Chondrocyte (in vitro differentiated cells): ENCODE measurements around the gene SEC24D. TPM values are rescaled to one million over a fixed set of nuclear protein-coding genes. Genes with fewer than 3 reads are reported as not detected.

Experiments
- DNase-seq: peaks from one replicate; pipeline ENCODE4 v3.0.0; 2021; ENCODE audit warnings: mixed read lengths, low spot score
- H3K27ac Mint-ChIP-seq: one replicate; pipeline ENCODE4 v1.8.0; 2021; ENCODE audit warnings: mild to moderate bottlenecking, moderate library complexity, mixed read lengths; ENCODE audit not compliant: unreplicated experiment
- H3K27me3 Mint-ChIP-seq: 2 replicates; pipeline ENCODE4 v1.8.0; 2021; ENCODE audit warnings: low read depth, mixed read lengths
- H3K36me3 Mint-ChIP-seq: 2 replicates; pipeline ENCODE4 v1.8.0; 2021; ENCODE audit warnings: low read depth, mixed read lengths
- H3K4me1 Mint-ChIP-seq: 2 replicates; pipeline ENCODE4 v1.8.0; 2021; ENCODE audit warnings: low read depth, mild to moderate bottlenecking, mixed read lengths
- H3K4me3 Mint-ChIP-seq: one replicate; pipeline ENCODE4 v1.8.0; 2021; ENCODE audit warnings: mild to moderate bottlenecking, moderate library complexity, mixed read lengths; ENCODE audit not compliant: unreplicated experiment
- H3K9me3 Mint-ChIP-seq: 2 replicates; pipeline ENCODE4 v1.8.0; 2021; ENCODE audit warnings: low read depth, mixed read lengths
- total RNA-seq: library from RNA; stranded (reverse); gene quantifications from 3 replicates; pipeline ENCODE4 v1.2.1, GENCODE V29; 2021
- TF ChIP-seq, protein P1 (sequence below): fragments of 200-600 bp; sonication (generic); IDR thresholded peaks from 2 replicates; pipeline ENCODE4 v1.5.0; 2021; ENCODE audit warnings: antibody characterized with exemption, mild to moderate bottlenecking, moderate library complexity

The SEC24D gene
- total RNA-seq, 1 donor from 2014 or later: 204 TPM

DNA sequence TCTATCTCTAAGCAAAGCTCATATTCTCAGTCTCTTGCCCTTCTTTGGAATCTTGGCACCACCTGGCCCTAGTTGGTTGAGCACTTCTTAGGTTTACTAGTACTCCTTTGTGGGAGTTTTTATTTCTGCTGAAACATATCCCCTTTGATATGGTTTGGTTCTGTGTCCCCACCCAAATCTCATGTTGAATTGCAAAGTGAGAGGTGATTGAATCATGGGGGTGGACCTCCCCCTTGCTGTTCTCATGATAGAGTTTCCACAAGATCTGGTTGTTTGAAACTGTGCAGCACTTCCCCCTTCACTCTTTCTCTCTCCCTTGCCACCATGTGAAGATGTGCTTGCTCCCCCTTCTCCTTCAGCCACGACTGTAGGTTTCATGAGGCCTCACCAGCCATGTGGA is 30.5 kb upstream of the SEC24D start:
- Mint-ChIP-seq H3K9me3 (no peaks in the 10 kb centered on the region), H3K27ac (no peak overlapping the region), H3K36me3 (no peaks in the 10 kb centered on the region), H3K27me3 (peaks cover 1% of the 10 kb centered on the region), H3K4me1 (no peaks in the 10 kb centered on the region), H3K4me3 (no peak overlapping the region)
- DNase-seq: no peak
- TF ChIP-seq, protein P1, sequence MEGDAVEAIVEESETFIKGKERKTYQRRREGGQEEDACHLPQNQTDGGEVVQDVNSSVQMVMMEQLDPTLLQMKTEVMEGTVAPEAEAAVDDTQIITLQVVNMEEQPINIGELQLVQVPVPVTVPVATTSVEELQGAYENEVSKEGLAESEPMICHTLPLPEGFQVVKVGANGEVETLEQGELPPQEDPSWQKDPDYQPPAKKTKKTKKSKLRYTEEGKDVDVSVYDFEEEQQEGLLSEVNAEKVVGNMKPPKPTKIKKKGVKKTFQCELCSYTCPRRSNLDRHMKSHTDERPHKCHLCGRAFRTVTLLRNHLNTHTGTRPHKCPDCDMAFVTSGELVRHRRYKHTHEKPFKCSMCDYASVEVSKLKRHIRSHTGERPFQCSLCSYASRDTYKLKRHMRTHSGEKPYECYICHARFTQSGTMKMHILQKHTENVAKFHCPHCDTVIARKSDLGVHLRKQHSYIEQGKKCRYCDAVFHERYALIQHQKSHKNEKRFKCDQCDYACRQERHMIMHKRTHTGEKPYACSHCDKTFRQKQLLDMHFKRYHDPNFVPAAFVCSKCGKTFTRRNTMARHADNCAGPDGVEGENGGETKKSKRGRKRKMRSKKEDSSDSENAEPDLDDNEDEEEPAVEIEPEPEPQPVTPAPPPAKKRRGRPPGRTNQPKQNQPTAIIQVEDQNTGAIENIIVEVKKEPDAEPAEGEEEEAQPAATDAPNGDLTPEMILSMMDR: no peak

DNA sequence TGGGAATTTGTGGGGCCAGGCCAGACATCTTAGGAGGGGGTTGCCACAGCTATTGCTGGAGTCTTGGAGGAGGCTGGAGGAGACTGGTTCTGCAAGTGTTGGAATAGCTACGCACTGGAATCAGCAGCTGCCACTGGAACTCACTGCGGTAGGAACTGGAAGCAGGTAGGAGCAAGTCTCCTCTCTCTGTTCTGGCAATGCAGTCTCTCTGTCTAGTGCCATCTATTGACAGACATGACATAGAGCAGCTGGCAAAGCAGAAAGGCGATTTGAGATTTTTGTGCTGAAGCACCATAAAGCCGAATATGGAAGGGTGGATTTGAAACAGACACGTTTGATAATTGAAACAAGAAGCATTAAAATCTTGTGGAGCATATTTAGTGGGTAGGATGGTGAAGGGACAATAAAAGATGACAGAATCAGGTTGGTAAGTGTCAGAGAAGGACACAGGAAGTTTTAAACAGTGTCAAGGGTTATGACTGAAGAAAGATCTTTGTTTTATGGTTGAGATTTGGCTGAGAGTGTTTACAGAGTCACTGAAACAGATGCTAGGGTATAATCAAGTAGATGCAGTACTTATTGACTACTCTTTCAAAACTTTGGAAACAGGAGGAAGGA is 29.3 kb upstream of the SEC24D start:
- Mint-ChIP-seq H3K4me3 (no peak overlapping the region), H3K4me1 (peaks cover 3% of the 10 kb centered on the region), H3K27ac (no peak overlapping the region), H3K9me3 (no peaks in the 10 kb centered on the region), H3K27me3 (peaks cover 1% of the 10 kb centered on the region), H3K36me3 (no peaks in the 10 kb centered on the region)
- TF ChIP-seq, protein P1: peak; percentile 84
- DNase-seq: no peak

DNA sequence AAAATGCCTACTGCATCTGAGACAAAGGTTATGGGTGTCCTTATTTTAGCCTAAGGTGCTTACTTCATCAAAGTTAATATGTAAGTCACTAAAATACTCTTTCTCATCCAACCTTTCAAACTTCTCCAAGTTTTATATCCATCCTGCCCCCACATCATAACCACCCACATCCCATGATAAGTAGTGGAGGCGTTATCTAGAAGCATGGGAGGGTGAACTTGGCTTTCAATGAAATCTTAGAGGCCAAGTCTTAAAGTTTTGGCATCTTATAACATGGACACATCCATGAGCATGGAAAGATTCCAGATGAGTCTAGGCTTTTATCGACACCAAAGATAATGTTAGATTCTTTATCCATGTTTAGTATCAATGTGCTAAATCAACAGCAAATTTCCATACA is 22.9 kb upstream of the SEC24D start:
- H3K9me3 Mint-ChIP-seq: no peaks in the 10 kb centered on the region
- no peak overlapping the region for H3K27ac Mint-ChIP-seq
- H3K36me3 Mint-ChIP-seq: no peaks in the 10 kb centered on the region
- H3K4me3 Mint-ChIP-seq: no peak overlapping the region
- peaks cover 1% of the 10 kb centered on the region for H3K27me3 Mint-ChIP-seq
- no peak for DNase-seq
- TF ChIP-seq, protein P1: no peak
- peaks cover 3% of the 10 kb centered on the region for H3K4me1 Mint-ChIP-seq

DNA sequence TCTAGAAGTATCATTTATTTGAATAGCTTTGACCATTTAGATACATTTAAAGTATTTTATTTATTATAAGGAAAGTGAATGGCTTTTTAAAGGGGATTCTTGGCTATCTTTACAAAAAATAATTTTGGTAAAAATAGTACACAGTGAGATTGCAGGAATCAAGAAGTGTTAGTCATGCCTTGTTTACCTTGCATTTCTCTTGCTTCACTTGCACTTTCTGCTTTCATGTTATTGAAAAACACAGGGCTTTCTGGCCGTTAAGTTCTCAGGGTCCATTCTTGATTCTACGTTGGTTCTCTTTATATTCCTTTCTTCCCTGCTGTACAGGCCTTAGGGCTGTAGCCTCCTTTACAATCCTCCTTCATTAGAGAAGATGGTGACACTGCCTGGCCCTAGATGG is 21.8 kb upstream of the SEC24D start:
- Mint-ChIP-seq H3K4me3 (no peak overlapping the region), H3K27me3 (no peaks in the 10 kb centered on the region), H3K4me1 (peaks cover 3% of the 10 kb centered on the region), H3K9me3 (no peaks in the 10 kb centered on the region), H3K27ac (no peak overlapping the region), H3K36me3 (no peaks in the 10 kb centered on the region)
- DNase-seq: no peak
- TF ChIP-seq, protein P1: no peak

DNA sequence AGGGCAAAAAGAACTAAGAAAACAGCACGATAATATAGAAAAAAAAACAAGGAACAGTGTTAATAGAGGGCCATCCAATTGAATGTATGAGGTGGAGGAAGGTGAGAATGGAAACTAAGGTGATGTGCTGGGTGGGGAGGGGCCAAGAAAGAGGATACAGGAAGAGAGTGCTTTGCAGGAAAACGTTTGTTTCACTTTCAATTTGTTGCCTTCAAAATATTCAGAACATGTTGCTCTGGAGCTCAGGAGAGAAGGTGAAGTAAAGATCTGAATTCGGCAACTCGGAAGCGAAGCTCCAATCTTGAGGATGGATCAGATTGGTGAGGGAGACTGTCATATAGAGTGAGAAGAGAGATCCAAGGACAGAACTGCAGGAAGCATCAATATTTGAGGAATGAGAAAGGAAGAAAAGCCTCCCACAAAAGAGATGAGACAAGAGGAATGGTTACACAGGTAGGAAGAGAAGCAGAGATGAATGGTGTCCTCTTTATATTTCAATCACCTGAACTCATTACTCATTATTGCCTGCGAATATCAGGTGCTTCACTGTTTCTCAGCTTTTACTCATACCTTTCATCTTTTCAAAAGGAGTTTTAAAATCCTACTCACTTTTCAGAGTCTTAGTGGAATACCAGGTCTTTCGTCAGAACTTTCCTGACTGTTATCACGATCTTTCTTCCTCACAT is 14.7 kb upstream of the SEC24D start:
- Mint-ChIP-seq H3K9me3 (no peaks in the 10 kb centered on the region), H3K4me3 (peak overlapping the region; percentile 63), H3K4me1 (peaks cover 10% of the 10 kb centered on the region), H3K27ac (no peak overlapping the region), H3K36me3 (no peaks in the 10 kb centered on the region), H3K27me3 (no peaks in the 10 kb centered on the region)
- TF ChIP-seq, protein P1: no peak
- DNase-seq: no peak
